GM19467 (cell line): Measurements from ENCODE around the gene MGAT5.

Experiments
- ATAC-seq: cut with Tn5 transposase; IDR thresholded peaks from one replicate; pipeline ENCODE4 v1.9.1; 2021; ENCODE audit warnings: mild to moderate bottlenecking, moderate library complexity; ENCODE audit not compliant: unreplicated experiment

MGAT5 gene

GRCh38 chr2:134359367-134360081 lies 105.7 kb downstream of the MGAT5 start:
- no peak for ATAC-seq

GRCh38 chr2:134360745-134361487 lies 107.0 kb downstream of the MGAT5 start:
- no peak for ATAC-seq

GRCh38 chr2:134361648-134362047 lies 107.8 kb downstream of the MGAT5 start:
- ATAC-seq: no peak

- ATAC-seq: no peak
Measured at GRCh38 chr2:134362152-134362668, 108.3 kb downstream of the MGAT5 start.

GRCh38 chr2:134362740-134363139 lies 108.9 kb downstream of the MGAT5 start:
- no peak for ATAC-seq

GRCh38 chr2:134365356-134365755 lies 111.5 kb downstream of the MGAT5 start:
- ATAC-seq: no peak

- ATAC-seq: no peak
Measured at GRCh38 chr2:134366359-134366758, 112.5 kb downstream of the MGAT5 start.

- no peak for ATAC-seq
Measured at GRCh38 chr2:134367213-134367612, 113.3 kb downstream of the MGAT5 start.

GRCh38 chr2:134368009-134368817 lies 114.3 kb downstream of the MGAT5 start:
- ATAC-seq: no peak

- ATAC-seq: no peak
Measured at GRCh38 chr2:134369220-134369902, 115.5 kb downstream of the MGAT5 start.

GRCh38 chr2:134370655-134371445 lies 117.0 kb downstream of the MGAT5 start:
- ATAC-seq: no peak

- no peak for ATAC-seq
Measured at GRCh38 chr2:134372141-134372540, 118.3 kb downstream of the MGAT5 start.

- no peak for ATAC-seq
Measured at GRCh38 chr2:134372611-134373131, 118.8 kb downstream of the MGAT5 start.

GRCh38 chr2:134375935-134376334 lies 122.1 kb downstream of the MGAT5 start:
- ATAC-seq: no peak

- no peak for ATAC-seq
Measured at GRCh38 chr2:134377730-134378129, 123.9 kb downstream of the MGAT5 start.

GRCh38 chr2:134379293-134379692 lies 125.4 kb downstream of the MGAT5 start:
- ATAC-seq: no peak

- no peak for ATAC-seq
Measured at GRCh38 chr2:134379722-134380121, 125.8 kb downstream of the MGAT5 start.

- no peak for ATAC-seq
Measured at GRCh38 chr2:134381141-134381540, 127.3 kb downstream of the MGAT5 start.

- no peak for ATAC-seq
Measured at GRCh38 chr2:134384131-134384530, 130.3 kb downstream of the MGAT5 start.

- ATAC-seq: no peak
Measured at GRCh38 chr2:134385195-134385594, 131.3 kb downstream of the MGAT5 start.
